AG08396 (cell line): ENCODE measurements around the gene PIH1D1.

Source experiments
- DNase-seq: peaks from one replicate; pipeline ENCODE4 v3.0.0; 2012; ENCODE audit warnings: low spot score, mixed read lengths

The PIH1D1 gene

GRCh38 chr19:49419173-49419572 lies 32.4 kb downstream of the PIH1D1 start:
- DNase-seq = no peak

DNA sequence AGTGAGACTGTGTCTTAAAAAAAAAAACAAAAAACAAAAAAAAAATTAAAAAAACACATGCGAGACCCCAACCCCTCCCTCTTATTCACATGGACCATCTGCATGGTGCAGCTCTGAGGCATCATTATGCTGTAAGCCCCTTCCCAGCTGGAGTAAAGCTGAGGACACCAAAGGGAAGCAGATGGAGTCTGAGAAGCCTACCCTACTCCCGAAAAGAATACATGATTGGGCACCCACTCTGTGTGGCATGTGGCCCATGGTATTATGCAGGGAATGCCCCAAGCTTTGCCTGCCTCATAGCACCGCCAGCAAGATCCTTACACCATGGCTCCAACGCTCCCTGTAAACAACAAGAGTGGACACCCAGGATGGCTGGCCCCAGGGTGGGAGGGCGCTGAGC lies 33.1 kb downstream of the PIH1D1 start:
- no peak for DNase-seq

DNA sequence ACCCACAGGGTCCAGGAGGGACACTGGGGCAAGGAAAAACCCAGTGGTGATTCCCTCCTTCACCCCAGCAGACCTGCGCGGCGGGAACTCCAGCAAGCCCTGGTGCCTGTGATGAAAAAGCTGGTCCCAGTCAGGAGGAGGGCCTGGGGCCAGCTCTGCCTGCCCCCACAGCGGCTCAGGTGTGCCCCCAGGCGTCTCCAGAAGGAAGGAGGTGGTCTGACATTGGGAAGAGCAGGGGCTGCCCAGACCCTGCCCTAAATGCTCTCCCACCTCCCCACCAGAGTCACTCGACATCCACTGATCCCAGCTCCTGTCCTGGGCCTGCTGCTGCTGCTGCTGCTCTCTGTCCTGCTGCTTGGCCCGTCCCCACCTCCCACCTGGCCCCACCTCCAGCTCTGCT lies 34.5 kb downstream of the PIH1D1 start:
- no peak for DNase-seq

- DNase-seq = no peak
These were observed 35.8 kb downstream of the PIH1D1 start for GRCh38 chr19:49415810-49416200.

DNA sequence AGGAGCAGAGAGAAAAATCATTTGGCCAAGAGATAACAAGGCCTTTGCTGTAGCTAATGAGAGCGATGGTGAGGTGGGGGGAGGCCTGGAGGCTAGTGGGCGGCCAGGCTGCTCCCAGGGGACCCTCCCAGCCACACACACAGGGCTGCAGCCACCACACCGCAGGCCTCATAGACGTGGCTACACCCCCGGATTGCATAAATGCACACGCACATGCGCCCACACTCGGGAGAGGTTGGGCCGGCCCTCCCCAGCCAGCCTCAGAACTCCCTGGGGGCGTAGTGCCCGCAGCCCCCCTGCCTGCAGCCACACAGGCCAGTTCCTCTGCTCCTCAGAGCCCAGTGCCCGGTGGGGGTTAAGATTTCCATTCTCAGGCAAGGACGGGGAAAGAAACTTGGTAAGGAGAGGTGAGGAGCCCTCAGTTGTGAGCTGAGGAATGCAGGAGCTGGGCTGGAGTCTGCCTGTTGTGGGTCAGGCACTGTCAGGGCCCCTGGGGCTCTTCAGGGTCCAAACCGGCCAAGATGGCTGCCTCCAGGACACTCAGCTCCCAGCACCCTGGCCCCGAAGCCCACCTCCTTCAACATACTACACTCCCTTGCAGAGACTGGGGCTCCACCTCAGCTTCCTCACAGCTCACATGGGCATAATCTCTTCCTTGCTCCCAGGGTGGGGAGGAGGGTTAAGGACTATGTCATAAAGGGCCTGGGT lies 36.4 kb downstream of the PIH1D1 start:
- no peak for DNase-seq

DNA sequence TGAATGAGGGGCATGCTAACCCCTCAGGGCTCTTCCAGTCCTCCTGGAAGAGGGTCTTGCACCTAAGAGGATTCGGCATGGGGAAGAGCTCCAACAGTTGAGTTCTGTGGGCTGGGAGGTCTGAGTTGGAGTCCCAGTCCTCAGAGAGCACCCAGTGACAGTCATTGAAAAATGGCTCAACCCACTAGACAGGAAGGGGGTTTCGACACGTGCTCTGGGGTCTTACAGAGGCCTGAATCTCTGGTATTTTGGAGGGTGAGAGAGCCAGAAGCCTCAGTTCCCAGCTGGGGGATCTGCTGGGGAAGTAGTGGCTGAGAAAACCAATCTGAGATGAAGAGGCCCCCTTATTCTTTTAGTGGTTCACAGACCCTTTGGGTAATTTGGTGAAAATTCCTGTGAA lies 37.4 kb downstream of the PIH1D1 start:
- DNase-seq = no peak

- DNase-seq = no peak
These were observed 38.3 kb downstream of the PIH1D1 start for GRCh38 chr19:49413348-49413747.

DNA sequence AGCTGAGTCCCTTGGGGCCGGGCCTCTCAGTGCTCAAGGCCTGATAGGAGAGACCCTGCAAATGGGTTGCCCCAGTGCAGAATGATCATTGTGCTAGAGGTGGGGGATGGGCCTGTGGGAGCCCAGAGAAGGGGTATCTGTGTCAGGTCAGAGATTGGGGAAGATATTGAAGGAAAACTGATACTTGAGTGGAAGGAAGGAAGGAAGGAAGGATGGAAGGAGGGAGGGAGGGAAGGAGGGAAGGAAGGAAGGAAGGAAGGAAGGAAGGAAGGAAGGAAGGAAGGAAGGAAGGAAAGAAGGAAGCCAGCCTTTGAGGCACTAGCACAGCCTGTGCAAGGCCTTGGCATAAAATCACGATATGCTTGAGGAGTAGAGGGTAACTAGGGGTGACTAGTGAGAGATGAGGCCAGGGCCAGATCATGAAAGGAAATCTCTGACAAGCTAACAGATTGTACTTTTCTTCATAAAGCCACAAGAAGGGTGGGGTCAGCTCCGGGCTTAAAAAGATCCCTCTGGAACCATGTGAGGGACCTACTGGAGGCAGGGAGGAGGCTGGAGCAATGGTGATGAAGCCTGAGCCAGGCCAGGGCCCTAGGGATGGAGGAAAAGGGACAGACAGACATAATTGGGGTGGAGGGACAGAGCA lies 39.8 kb downstream of the PIH1D1 start:
- no peak for DNase-seq

DNA sequence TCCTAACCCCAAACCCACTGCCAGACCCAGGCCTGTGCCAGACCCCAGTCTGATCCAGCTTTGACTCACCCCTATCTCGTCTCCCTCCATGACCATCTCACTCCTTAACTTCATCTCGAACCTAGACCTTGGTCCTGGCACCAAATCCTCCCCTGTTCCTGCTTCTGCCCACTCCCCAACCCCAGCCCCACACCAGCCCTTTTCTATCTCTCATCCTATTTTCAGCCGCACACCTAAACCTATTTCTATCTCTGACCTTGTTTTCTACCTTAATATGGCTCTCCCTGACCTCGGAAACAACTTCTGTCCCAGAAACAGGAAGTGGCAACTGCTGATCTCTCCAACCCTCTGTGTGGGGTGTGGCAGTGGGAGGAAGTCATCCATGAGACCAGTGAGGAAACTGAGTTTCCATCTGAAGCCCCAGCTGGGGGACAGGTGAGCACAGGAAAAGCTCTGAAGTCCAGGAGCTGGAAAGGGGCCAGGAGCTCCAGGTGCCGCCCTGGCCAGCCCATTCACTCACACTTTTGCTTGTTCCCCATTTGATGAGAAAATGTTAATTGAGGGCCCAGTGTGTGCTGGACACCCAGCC lies 42.1 kb downstream of the PIH1D1 start:
- no peak for DNase-seq

- DNase-seq = no peak
These were observed 42.7 kb downstream of the PIH1D1 start for GRCh38 chr19:49408816-49409440.

- DNase-seq = no peak
These were observed 44.1 kb downstream of the PIH1D1 start for GRCh38 chr19:49407482-49408015.

- no peak for DNase-seq
These were observed 44.5 kb downstream of the PIH1D1 start for GRCh38 chr19:49407079-49407478.

GRCh38 chr19:49403404-49404187 lies 48.0 kb downstream of the PIH1D1 start:
- DNase-seq = no peak

GRCh38 chr19:49400029-49400428 lies 51.6 kb downstream of the PIH1D1 start:
- DNase-seq = no peak

- no peak for DNase-seq
These were observed 52.7 kb downstream of the PIH1D1 start for GRCh38 chr19:49398931-49399330.

DNA sequence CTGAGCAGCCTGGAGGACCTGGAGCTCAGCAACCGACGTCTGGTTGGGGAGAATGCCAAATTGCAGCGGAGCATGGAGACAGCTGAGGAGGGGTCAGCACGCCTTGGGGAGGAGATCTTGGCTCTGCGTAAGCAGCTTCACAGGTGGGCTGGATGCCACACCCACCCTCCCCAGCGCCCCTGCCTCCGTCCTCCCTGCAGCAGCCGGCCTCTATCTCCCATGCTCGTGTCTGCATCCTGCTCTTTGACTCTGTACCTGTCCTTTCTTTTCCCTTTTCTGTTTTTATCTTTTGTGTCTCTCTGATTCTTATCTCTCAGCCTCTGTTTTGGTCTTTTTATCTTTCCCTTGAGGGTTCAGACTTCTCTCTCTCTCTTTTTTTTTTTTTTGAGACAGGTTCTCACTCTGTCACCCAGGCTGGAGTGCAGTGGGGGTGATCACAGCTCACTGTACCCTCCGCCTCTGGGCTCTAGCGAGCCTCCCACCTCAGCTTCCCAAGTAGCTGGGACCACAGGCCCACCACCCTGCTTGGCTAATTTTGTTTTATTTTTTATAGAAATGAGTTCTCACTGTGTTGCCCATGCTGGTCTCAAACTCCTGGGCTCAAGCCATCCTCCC lies 53.5 kb downstream of the PIH1D1 start:
- DNase-seq = no peak

GRCh38 chr19:49396738-49397505 lies 54.7 kb downstream of the PIH1D1 start:
- DNase-seq = no peak
